ENCODE results near the gene TXNL1.
A peak's percentile ranks its signal among the peaks of the same experiment; 100 is the strongest.

TXNL1 gene

DNA sequence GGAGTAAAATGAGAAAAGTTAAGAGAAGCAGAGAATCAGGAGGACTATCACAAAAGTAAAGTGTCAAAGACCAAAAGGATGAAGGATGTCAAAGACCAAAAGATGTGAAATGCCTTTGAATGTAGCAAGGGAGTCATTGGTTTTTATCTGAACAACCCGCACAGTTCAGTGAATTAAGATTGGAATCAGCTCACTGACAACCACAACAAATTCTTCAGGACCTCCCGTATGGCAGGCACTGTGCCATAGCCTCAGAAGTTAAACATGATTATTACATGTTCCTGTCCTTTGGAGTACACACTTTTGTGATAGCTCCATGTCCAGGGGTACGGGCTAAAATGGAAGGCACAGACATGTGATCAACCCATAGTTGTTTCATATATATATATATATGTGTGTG, 5.0 kb upstream of the TXNL1 start:
- DNase-seq (ENCODE audit: low read depth, low spot score): no peak
- peaks cover 8% of the 10 kb centered on the region; the same call in 1 of the 2 replicates for H3K9me3 ChIP-seq (ENCODE audit: insufficient read depth, low read length)
- H3K4me3 ChIP-seq (ENCODE audit: insufficient read length, low read depth): no peak overlapping the region
- H3K9ac ChIP-seq (ENCODE audit: insufficient read length, low read depth): no peak overlapping the region
- no peaks in the 10 kb centered on the region for H3K27me3 ChIP-seq (ENCODE audit: insufficient read depth, insufficient read length)
- peaks cover 2% of the 10 kb centered on the region for H3K36me3 ChIP-seq (ENCODE audit: insufficient read depth, insufficient read length, low read length)
- no peak for TF ChIP-seq SUZ12 (IDR thresholded peaks at IDR 0.05; ENCODE audit: extremely low read depth, insufficient read depth, insufficient read length)
- TF ChIP-seq ZNF274 (IDR thresholded peaks at IDR 0.05; ENCODE audit: low read depth, low read length): no peak
- TF ChIP-seq YY1 (IDR thresholded peaks at IDR 0.05; ENCODE audit: insufficient read depth, insufficient read length): no peak
- no peaks in the 10 kb centered on the region for H3K4me1 ChIP-seq (ENCODE audit: insufficient read depth, insufficient read length)

- no peaks in the 10 kb centered on the region for H3K4me1 ChIP-seq (ENCODE audit: insufficient read depth, insufficient read length)
- H3K4me3 ChIP-seq (ENCODE audit: insufficient read length, low read depth): no peak overlapping the region
- DNase-seq (ENCODE audit: low read depth, low spot score): no peak
- peaks cover 8% of the 10 kb centered on the region; the same call in 1 of the 2 replicates for H3K9me3 ChIP-seq (ENCODE audit: insufficient read depth, low read length)
- H3K27me3 ChIP-seq (ENCODE audit: insufficient read depth, insufficient read length): no peaks in the 10 kb centered on the region
- H3K9ac ChIP-seq (ENCODE audit: insufficient read length, low read depth): no peak overlapping the region
- H3K36me3 ChIP-seq (ENCODE audit: insufficient read depth, insufficient read length, low read length): no peaks in the 10 kb centered on the region
- TF ChIP-seq ZNF274 (IDR thresholded peaks at IDR 0.05; ENCODE audit: low read depth, low read length) (no peak), YY1 (IDR thresholded peaks at IDR 0.05; ENCODE audit: insufficient read depth, insufficient read length) (no peak), SUZ12 (IDR thresholded peaks at IDR 0.05; ENCODE audit: extremely low read depth, insufficient read depth, insufficient read length) (no peak)
These were observed 3.4 kb upstream of the TXNL1 start for GRCh38 chr18:56641714-56642337.

DNA sequence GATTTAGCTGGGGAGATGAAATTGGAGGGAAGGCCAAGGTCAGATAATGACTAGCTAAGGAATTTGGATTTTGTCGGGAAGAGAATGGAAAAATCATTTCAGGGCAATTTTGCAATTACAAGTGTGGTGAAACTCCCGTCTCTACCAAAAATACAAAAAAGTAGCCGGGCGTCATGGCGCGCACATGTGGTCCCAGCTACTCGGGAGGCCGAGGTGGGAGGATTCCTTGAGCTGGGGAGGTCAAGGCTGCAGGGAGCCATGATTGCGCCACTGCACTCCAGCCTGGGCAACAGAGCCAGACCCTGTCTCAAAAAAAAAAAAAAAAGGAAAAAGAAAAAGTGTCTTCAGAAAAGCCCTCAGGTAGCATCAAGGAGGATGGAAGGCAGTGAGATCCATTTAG, 1.2 kb upstream of the TXNL1 start:
- Histone ChIP-seq H3K4me3 (ENCODE audit: insufficient read length, low read depth) (no peak overlapping the region), H3K9me3 (ENCODE audit: insufficient read depth, low read length) (peaks cover 8% of the 10 kb centered on the region; the same call in 1 of the 2 replicates), H3K36me3 (ENCODE audit: insufficient read depth, insufficient read length, low read length) (peaks cover 12% of the 10 kb centered on the region), H3K4me1 (ENCODE audit: insufficient read depth, insufficient read length) (no peaks in the 10 kb centered on the region), H3K9ac (ENCODE audit: insufficient read length, low read depth) (no peak overlapping the region), H3K27me3 (ENCODE audit: insufficient read depth, insufficient read length) (no peaks in the 10 kb centered on the region)
- TF ChIP-seq ZNF274 (IDR thresholded peaks at IDR 0.05; ENCODE audit: low read depth, low read length) (no peak), YY1 (IDR thresholded peaks at IDR 0.05; ENCODE audit: insufficient read depth, insufficient read length) (no peak), SUZ12 (IDR thresholded peaks at IDR 0.05; ENCODE audit: extremely low read depth, insufficient read depth, insufficient read length) (no peak)
- no peak for DNase-seq (ENCODE audit: low read depth, low spot score)

DNA sequence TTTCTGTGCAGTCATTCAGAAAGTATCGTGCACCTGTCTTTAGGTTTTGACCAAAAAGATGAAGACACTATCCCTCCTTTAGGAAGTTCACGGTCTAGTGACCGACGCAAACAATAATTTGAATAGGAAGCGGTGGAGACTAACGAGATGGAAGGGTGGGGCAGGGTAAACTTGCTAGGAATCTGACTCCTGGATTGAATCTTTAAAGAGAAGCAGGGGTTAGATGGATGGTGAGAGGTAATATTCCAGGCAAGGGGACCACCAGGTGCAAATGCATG, 651 bp upstream of the TXNL1 start:
- H3K9ac ChIP-seq (ENCODE audit: insufficient read length, low read depth): no peak overlapping the region
- H3K4me3 ChIP-seq (ENCODE audit: insufficient read length, low read depth): peak overlapping the region; percentile 24
- TF ChIP-seq ZNF274 (IDR thresholded peaks at IDR 0.05; ENCODE audit: low read depth, low read length) (no peak), SUZ12 (IDR thresholded peaks at IDR 0.05; ENCODE audit: extremely low read depth, insufficient read depth, insufficient read length) (no peak), YY1 (IDR thresholded peaks at IDR 0.05; ENCODE audit: insufficient read depth, insufficient read length) (no peak)
- H3K4me1 ChIP-seq (ENCODE audit: insufficient read depth, insufficient read length): no peaks in the 10 kb centered on the region
- peaks cover 8% of the 10 kb centered on the region; the same call in 1 of the 2 replicates for H3K9me3 ChIP-seq (ENCODE audit: insufficient read depth, low read length)
- H3K36me3 ChIP-seq (ENCODE audit: insufficient read depth, insufficient read length, low read length): peaks cover 12% of the 10 kb centered on the region
- no peak for DNase-seq (ENCODE audit: low read depth, low spot score)
- no peaks in the 10 kb centered on the region for H3K27me3 ChIP-seq (ENCODE audit: insufficient read depth, insufficient read length)

GRCh38 chr18:56637711-56638231, 621 bp downstream of the TXNL1 start:
- no peaks in the 10 kb centered on the region for H3K4me1 ChIP-seq (ENCODE audit: insufficient read depth, insufficient read length)
- DNase-seq (ENCODE audit: low read depth, low spot score): no peak
- peaks cover 8% of the 10 kb centered on the region; the same call in 1 of the 2 replicates for H3K9me3 ChIP-seq (ENCODE audit: insufficient read depth, low read length)
- no peaks in the 10 kb centered on the region for H3K27me3 ChIP-seq (ENCODE audit: insufficient read depth, insufficient read length)
- TF ChIP-seq SUZ12 (IDR thresholded peaks at IDR 0.05; ENCODE audit: extremely low read depth, insufficient read depth, insufficient read length): no peak
- TF ChIP-seq YY1 (IDR thresholded peaks at IDR 0.05; ENCODE audit: insufficient read depth, insufficient read length): no peak
- H3K36me3 ChIP-seq (ENCODE audit: insufficient read depth, insufficient read length, low read length): peaks cover 12% of the 10 kb centered on the region
- H3K9ac ChIP-seq (ENCODE audit: insufficient read length, low read depth): peak overlapping the region; percentile 89
- peak overlapping the region; percentile 81 for H3K4me3 ChIP-seq (ENCODE audit: insufficient read length, low read depth)

GRCh38 chr18:56637176-56637575, 1.2 kb downstream of the TXNL1 start:
- Histone ChIP-seq H3K4me3 (ENCODE audit: insufficient read length, low read depth) (peak overlapping the region; percentile 81), H3K9ac (ENCODE audit: insufficient read length, low read depth) (peak overlapping the region; percentile 89)
- TF ChIP-seq ZNF274 (IDR thresholded peaks at IDR 0.05; ENCODE audit: low read depth, low read length): no peak
- no peak for TF ChIP-seq SUZ12 (IDR thresholded peaks at IDR 0.05; ENCODE audit: extremely low read depth, insufficient read depth, insufficient read length)

DNA sequence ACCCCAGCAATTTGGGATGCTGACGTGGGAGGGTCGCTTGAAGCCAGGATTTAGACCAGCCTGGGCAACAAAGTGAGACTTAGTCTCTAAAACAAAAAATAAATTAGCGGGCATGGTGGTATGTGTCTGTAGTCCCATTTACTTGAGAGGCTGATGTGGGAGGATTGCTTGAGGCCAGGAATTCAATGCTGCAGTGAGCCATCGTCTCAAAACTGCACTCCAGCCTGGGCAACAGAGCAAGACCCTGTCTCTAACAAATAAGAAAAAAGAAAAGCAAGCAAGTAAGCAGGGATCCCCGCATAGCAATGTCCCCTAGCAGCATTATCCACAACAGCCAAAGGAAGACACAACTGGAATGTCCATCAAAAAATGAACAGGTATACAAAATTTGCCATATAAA, 3.4 kb downstream of the TXNL1 start:
- no peak for DNase-seq (ENCODE audit: low read depth, low spot score)
- TF ChIP-seq SUZ12 (IDR thresholded peaks at IDR 0.05; ENCODE audit: extremely low read depth, insufficient read depth, insufficient read length): no peak
- TF ChIP-seq YY1 (IDR thresholded peaks at IDR 0.05; ENCODE audit: insufficient read depth, insufficient read length): no peak
- no peak for TF ChIP-seq ZNF274 (IDR thresholded peaks at IDR 0.05; ENCODE audit: low read depth, low read length)
- no peaks in the 10 kb centered on the region for H3K27me3 ChIP-seq (ENCODE audit: insufficient read depth, insufficient read length)
- peaks cover 16% of the 10 kb centered on the region for H3K36me3 ChIP-seq (ENCODE audit: insufficient read depth, insufficient read length, low read length)
- H3K9me3 ChIP-seq (ENCODE audit: insufficient read depth, low read length): peaks cover 8% of the 10 kb centered on the region; the same call in 1 of the 2 replicates
- H3K4me3 ChIP-seq (ENCODE audit: insufficient read length, low read depth): no peak overlapping the region
- no peaks in the 10 kb centered on the region for H3K4me1 ChIP-seq (ENCODE audit: insufficient read depth, insufficient read length)
- H3K9ac ChIP-seq (ENCODE audit: insufficient read length, low read depth): no peak overlapping the region

More at GRCh38 chr18:56637176-56637575, 1.2 kb downstream of the TXNL1 start:
- H3K36me3 ChIP-seq (ENCODE audit: insufficient read depth, insufficient read length, low read length): peaks cover 16% of the 10 kb centered on the region
- no peak for DNase-seq (ENCODE audit: low read depth, low spot score)
- H3K27me3 ChIP-seq (ENCODE audit: insufficient read depth, insufficient read length): no peaks in the 10 kb centered on the region
- no peaks in the 10 kb centered on the region for H3K4me1 ChIP-seq (ENCODE audit: insufficient read depth, insufficient read length)
- peaks cover 8% of the 10 kb centered on the region; the same call in 1 of the 2 replicates for H3K9me3 ChIP-seq (ENCODE audit: insufficient read depth, low read length)
